Measurements from ENCODE around the gene LCA5. TPM values are rescaled to one million over a fixed set of nuclear protein-coding genes. Genes with fewer than 3 reads are reported as not detected.
"Not testable (repeated sequence)": the region's sequence is repeated elsewhere in the genome, so short reads cannot be mapped to it uniquely, and the experiment has no call there.

The LCA5 gene
- total RNA-seq, 1 donor from 2014 or later = 9.9 TPM

DNA sequence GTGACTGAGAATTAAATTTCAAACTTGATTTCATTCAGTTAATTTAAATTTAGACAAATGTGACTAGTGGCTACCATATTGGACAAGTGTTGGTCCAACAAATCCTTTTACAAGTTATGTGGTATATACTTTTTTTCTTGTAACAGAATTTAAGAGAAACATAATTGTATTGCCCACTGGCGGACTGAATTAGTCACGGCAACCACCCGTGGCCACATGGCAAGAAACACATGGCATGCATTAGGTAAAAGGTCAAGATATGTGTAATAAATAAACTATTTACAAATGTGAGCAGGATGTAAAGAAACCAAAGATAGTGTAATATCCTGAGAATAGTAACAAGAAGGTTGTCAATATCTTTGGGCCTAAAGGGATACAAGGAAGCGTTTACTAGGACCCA is 91.2 kb downstream of the LCA5 start:
- Mint-ChIP-seq H3K9me3 (ENCODE audit: low read depth) (peaks cover 21% of the 10 kb centered on the region), H3K27ac (no peak overlapping the region), H3K27me3 (no peaks in the 10 kb centered on the region), H3K36me3 (ENCODE audit: insufficient read depth) (peaks cover 5% of the 10 kb centered on the region), H3K4me1 (ENCODE audit: low read depth) (peaks cover 4% of the 10 kb centered on the region), H3K4me3 (ENCODE audit: low read depth) (no peak overlapping the region)
- no peak for TF ChIP-seq CTCF (IDR thresholded peaks at IDR 0.05; ENCODE audit: unreplicated experiment)
- DNase-seq (ENCODE audit: low spot score, unreplicated experiment) = no peak

- not testable (repeated sequence) for DNase-seq (ENCODE audit: low spot score, unreplicated experiment); H3K4me1 Mint-ChIP-seq (ENCODE audit: low read depth); H3K27me3 Mint-ChIP-seq; H3K4me3 Mint-ChIP-seq (ENCODE audit: low read depth); H3K27ac Mint-ChIP-seq; H3K36me3 Mint-ChIP-seq (ENCODE audit: insufficient read depth)
- peaks cover 21% of the 10 kb centered on the region for H3K9me3 Mint-ChIP-seq (ENCODE audit: low read depth)
Measured at GRCh38 chr6:79443876-79444275, 93.4 kb downstream of the LCA5 start.

- Mint-ChIP-seq H3K4me3 (ENCODE audit: low read depth) (no peak overlapping the region), H3K27me3 (no peaks in the 10 kb centered on the region), H3K36me3 (ENCODE audit: insufficient read depth) (peaks cover 5% of the 10 kb centered on the region), H3K4me1 (ENCODE audit: low read depth) (no peaks in the 10 kb centered on the region), H3K27ac (no peak overlapping the region), H3K9me3 (ENCODE audit: low read depth) (peaks cover 21% of the 10 kb centered on the region)
- TF ChIP-seq CTCF (IDR thresholded peaks at IDR 0.05; ENCODE audit: unreplicated experiment) = no peak
- no peak for DNase-seq (ENCODE audit: low spot score, unreplicated experiment)
Measured at GRCh38 chr6:79441192-79441591, 96.0 kb downstream of the LCA5 start.

DNA sequence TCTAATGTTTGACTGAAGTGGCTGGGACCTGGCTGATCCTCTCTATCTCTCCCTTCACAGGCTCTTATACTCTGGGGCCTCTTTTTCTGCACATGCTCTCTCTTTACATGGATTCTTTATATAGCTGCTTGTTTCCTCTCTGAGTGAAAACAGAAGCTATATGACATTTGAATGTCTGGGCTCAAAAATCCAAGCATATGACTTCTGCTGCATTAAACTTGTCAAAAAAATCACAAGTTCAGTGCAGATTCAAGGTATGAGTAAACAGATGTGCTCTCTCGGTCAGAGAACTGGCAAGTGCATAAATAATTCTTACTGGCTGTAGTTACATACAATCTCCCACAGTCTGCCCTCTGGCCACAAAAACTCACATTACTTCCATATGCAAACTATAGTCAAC is 96.6 kb downstream of the LCA5 start:
- no peak for DNase-seq (ENCODE audit: low spot score, unreplicated experiment)
- TF ChIP-seq CTCF (IDR thresholded peaks at IDR 0.05; ENCODE audit: unreplicated experiment) = no peak
- Mint-ChIP-seq H3K27ac (no peak overlapping the region), H3K4me3 (ENCODE audit: low read depth) (no peak overlapping the region), H3K4me1 (ENCODE audit: low read depth) (no peaks in the 10 kb centered on the region), H3K27me3 (no peaks in the 10 kb centered on the region), H3K9me3 (ENCODE audit: low read depth) (peaks cover 21% of the 10 kb centered on the region), H3K36me3 (ENCODE audit: insufficient read depth) (peaks cover 5% of the 10 kb centered on the region)

- no peak overlapping the region for H3K27ac Mint-ChIP-seq
Measured at GRCh38 chr6:79438030-79438429, 99.2 kb downstream of the LCA5 start.

More at GRCh38 chr6:79438030-79438429, 99.2 kb downstream of the LCA5 start:
- DNase-seq (ENCODE audit: low spot score, unreplicated experiment) = no peak
- Mint-ChIP-seq H3K9me3 (ENCODE audit: low read depth) (peaks cover 7% of the 10 kb centered on the region), H3K4me1 (ENCODE audit: low read depth) (peaks cover under 1% of the 10 kb centered on the region), H3K4me3 (ENCODE audit: low read depth) (no peak overlapping the region), H3K27me3 (no peaks in the 10 kb centered on the region), H3K36me3 (ENCODE audit: insufficient read depth) (peaks cover 3% of the 10 kb centered on the region)
- TF ChIP-seq CTCF (IDR thresholded peaks at IDR 0.05; ENCODE audit: unreplicated experiment) = no peak
